GM21619 (cell line): ENCODE measurements around the gene SEZ6.

Source experiments
- ATAC-seq: cut with Tn5 transposase; IDR thresholded peaks from one replicate; pipeline ENCODE4 v1.9.1; 2021; ENCODE audit not compliant: unreplicated experiment

The SEZ6 gene

DNA sequence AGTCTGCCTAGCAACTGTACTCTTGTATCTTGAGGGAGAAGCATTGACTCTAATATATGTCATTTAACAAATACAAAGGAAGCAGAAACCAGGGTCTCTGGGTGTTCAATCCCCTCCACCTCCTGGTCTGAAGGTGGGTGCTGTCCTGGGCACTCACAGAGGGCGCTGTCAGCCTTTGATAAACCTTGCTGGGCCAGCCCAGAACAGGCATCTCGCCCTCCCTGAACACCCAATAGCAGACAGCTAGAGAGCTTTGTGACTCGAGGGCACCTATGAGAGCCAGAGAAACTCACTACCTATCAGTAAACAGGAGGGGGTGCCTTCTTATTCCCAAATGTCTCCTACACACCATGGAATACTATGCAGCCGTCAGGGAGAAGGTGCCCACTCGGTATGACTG, 30.8 kb upstream of the SEZ6 start:
- ATAC-seq: no peak

DNA sequence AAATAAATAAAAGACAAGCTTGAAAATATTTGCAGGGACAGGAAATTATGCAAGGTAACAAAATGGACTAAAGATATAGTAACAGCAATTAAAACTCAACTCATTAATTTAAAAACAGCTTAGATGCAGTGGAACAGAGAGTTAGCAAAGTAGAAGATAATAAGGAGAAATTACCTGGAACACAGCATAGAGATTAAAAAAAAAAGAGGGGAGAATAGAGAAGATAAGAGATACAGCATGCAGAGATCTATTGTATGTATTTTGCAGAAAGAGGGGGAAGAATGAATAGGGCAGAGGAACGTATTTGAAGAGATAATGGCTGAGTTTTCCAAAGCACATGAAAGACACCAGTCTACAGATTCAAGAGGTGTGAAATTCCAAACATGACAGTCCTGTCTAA, 28.7 kb upstream of the SEZ6 start:
- ATAC-seq: no peak

DNA sequence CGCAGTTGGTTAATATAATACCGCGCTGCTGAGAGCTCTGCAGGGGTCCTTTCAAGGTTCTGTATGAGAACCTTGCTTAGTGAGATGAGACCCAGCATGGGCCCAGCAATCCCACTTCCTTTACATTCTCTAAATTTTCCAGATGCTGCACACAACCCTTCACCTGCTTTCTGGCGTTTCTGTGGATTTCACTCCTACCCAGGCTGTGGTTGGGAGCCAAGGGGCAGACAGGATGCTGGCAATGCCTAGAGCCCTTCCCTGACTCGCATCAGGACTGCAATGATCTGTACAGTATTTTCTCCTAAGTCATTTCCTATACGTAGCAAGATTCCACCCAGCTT, 27.0 kb upstream of the SEZ6 start:
- no peak for ATAC-seq

DNA sequence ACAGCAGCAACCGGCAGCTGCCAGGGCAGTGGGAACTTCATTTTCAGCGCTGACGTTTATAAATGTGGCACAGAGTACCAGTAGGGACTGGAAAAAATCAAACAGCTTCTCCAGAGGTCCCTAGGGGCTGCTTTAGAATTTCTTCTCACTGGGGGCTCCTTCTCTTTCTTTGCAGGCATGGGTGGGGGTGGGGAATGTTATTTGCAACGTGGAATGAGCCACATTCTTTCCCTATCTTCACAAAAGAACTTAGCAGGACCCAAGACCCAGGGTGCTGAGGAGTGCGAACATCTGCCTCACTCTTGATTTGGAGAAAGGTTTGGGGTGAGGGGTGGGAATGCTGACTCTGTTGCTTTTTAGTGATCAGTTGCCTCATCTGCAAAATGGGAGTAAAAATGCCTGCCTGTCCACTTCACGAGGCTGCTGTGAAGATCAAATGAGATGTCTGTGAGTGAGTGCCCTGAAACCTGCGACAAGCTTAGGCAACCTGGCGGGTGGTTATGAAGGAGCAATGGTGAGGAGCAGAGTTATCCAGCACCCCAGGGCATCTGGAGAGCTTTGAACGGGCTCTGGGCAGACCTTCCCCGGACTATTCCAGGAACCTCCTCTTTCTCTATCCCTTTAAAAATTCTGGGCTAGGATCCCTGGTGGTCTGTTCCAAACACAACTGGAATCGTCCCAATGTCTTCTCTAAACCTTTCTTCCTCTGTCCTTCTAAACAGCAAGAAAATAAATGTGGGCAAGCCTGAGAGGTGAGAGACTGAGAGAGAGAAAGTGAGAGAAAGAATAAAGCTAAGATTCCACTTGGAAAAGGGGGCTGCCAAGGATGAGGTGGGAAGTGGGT, 26.4 kb upstream of the SEZ6 start:
- ATAC-seq: no peak

DNA sequence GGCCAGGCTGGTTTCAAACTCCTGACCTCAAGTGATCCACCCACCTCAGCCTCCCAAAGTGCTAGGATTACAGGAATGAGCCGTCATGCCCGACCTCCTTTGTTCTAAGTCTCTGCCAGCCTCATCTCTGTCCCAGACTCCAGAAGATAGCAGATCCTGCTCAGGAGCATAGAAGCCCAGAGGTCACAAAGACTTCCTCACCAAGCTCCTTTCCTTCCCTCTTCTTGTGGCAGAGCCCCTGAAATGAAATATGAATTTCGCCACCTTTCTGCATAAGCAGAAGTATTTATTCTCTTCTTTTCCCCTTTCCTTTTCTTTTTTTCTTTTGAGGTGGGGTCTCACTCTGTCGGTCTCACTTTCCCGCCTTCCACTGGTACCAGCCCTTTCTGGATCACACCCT, 25.7 kb upstream of the SEZ6 start:
- no peak for ATAC-seq

DNA sequence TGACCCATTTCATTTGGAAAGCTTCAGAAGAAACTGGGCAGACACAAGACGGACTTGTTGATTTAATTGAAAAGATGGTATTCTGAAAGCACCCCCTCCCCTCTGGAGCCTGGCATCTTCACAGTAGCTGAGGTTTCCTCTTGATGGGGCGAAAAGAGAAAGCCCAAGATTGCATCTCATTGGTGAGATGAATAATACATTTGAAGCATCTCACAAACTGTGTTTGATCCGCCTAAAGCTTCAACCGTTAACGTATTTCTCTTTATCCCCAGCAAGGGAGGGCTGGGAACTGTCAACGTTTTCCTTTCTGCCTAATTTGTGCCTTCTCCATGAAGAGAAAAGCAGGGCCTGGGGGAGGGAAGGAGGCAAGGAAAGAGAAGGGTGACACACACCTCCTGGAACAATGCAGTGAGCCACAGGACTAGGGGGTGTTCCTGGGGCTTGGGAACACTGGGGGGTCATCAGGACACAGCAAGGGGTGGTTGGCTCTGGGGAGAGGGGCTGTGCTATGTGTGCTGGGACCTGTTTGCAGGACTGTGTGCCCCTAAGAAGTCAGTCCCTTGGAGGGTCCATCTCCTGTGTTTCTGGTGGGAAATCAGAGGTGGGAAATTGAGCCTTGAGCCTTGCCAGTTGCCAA, 18.6 kb upstream of the SEZ6 start:
- ATAC-seq: no peak

DNA sequence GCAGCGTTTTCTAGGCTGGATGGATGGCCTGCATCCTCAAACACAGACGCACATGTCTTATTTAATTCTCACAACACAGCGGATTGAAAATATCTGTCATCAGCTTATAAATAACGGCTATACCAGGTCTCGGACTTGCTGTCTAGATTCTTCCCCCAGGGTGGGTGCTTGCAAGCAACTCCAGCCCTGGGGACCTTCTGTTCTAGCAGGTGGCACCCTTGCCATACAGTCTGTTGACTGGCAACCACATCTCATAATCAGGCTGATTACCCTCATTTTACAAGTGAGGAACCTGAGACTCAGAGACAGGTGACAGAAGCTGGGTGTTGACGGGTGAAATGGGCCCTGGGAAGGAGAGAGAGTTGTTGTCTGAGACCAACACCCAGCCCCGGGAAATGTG, 16.2 kb upstream of the SEZ6 start:
- no peak for ATAC-seq

DNA sequence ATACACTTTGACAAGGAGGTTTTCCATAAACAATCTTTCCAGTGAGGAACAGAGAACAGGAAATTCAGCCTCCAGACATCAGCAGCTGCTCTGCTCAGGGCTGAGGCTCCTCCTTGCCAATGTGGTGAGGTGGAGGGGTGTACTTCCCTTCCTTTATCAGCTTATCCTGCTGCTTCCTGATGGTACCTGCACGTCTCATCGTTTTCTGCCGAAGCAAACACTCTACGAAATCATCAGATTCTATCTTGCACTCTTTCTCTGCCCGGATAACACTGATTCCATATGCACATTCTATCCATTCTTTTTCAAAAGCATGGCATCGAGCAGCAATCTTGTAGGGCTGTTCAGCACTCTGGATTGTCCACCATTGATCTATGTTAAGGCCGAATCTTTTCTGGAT, 15.4 kb upstream of the SEZ6 start:
- ATAC-seq: no peak

DNA sequence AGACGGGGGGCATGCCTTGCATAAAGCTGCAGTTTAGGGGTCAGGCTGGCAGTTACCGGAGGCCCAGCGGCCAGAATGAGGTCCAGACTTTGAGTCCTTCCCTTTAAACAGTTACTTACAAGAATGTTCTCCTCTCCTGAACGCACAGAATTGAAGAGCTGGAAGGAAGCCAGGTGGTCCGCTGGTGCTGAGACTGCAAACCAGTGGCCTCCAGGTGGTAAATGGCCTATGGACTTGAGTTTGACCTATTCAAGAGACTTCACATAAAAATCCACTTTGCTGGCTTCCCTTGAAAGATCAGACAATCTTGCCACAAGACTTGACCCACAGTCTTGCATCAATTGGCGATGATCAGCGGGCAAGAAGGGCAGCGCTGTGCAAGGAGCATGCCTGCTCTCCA, 14.7 kb upstream of the SEZ6 start:
- ATAC-seq: no peak

DNA sequence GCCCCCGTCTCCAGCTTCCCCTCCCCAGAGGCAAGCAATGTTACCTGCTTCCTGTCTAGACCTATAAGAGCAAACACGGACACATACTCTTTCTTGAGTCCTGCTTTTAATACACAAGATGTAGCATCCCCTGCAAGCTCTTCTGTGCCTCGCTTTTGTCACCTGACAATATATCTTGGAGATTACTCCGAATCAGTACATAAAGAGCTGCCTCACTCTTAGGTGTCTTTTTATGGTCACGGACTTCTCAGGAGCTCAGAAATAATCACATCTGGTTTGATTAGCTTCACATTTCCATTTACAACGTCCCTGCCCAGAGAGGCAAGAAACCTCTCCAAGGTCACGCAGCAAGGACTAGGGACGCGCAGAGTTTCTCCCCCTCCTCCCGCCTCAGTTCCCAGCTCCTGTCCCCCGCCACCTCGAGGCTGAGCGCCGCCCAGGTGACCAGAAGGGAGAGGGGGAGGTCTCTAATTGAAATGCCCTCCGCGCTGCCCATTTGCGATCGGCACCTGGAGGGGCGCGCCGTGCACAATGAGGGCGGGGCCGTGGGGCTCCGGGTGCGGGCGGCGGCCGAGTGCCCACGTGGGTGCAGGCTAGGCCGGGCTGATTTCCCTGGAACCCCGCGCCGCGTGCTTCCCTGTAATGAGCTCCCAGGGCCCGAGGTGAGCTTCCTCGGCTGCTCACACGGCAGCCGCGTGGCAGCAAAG, 13.8 kb upstream of the SEZ6 start:
- ATAC-seq: no peak

DNA sequence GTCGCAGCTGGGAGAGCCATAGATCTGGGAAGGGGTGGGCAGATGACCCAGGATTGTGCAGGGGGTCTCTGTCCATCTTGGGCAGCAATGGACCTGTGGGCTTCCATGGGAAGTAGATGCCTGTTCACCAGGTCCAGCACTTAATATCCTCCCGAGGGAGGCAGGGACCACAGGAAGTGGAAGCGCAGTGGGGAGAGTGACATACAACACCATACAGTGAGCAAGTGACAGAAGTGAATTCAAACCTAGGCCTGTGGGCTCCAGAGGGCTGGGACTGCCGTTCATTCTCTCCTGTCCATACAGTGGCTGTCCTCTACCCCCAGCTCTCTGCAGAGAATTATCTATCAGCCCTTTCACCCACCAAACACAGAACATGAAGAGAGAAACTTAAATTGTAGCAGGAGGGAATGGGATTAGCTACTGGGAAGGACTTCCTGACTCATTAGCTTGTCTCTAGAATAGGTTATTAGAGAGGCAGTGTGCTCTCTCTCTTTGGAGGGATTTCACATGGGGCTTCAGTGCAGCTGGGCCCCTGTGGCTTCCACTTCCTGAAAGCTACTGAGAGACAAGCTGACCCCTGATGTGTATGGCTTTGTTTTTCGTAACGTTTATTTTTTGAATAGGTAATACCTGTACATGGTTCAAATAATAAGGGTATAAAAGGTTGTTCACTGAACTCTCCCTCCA, 13.1 kb upstream of the SEZ6 start:
- no peak for ATAC-seq

DNA sequence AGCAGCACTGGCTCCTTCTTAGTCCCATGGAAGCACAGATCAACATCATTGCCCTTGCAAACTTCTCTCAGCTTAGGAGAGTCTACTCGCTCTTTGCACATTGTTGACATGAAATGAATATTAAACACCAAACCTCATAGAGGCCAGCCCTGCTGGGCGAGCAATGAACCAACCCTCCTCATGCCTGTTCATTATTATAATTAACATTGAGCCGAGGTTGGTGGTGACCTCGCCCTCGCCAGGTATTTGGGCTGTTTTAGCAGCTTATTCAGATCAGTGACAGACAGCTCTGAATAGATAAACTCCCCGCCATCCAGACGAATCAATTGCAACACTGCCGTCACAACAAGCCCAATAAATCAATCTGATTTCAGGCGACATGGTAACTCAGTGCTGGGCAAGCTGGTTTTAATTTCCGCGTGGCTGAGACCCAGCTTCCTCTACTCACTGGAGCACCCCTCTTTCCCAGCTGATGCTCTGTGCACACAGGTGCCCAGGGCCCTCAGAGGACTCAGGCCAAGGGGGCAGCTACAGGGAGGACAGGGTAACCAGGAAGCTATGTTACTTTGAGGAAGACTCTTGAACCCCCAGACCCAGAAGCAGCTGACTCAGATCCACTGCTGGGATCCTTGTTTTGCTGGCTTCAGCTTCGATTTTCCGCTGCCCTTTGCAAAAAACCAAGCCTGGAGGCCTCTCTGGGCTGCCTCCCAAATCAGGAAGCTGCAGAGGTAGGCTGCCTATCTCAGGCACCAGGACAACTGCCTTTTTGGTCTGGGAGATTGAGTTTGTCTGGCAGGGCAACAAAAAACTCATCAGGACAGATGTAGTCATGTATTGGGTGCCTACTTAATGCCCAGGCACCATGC, 10.7 kb upstream of the SEZ6 start:
- ATAC-seq: no peak

DNA sequence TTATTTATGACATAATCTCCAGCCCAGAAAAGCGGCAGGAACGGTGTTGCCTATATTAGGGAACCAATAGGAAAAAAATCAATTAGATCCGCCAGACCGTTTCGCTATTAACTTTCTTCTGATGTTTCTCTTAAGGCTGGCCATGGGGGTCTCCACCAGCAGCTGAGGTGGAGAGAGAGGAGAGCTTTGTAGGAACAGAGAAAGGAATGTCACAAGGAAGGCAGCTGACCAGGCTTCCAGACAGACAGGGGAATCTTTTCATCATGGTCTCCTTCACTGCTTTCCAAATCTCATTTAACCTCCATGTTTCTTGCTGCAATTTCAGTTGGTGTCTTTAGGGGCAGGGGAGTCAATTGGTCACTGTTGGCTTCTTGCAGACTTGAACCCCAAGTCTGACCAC, 8.9 kb upstream of the SEZ6 start:
- ATAC-seq: no peak

DNA sequence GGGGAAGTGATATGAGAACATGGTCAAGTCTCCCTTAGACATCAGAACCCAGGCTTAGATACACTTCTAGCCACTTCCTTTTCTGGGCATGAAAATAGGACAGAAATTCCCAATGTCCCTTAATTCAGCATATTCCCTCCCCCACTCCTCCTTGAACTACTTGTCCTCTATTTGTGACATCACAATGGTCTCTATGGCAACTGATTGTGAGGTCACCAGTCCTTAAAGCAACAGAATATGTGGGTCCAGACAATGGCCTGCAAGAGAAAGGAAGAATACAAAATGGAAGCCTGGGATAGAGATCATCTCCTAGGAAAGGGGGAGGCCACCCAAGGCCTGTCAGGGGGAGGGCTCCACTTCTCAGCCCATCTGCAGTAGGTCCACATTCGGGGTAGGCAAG, 6.7 kb upstream of the SEZ6 start:
- ATAC-seq: no peak

DNA sequence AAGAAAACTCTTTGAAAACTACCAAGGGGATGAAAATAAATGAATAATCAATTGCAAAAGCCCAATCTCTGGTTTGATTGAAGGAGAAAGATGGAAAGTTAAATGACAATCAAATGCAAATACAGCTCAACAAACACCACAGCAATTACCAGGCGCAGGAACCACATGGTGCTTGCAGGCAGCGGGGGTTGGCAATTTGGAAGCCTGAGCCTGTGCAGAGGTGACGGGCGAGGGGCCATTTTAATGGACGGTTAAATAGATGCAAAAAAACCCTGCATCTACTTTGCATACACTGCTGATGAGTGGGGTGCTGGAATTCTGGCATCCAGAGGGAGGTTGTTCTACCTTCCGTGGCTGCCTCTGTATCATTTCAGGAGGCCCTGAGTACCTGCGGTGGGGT, 4.8 kb upstream of the SEZ6 start:
- no peak for ATAC-seq

DNA sequence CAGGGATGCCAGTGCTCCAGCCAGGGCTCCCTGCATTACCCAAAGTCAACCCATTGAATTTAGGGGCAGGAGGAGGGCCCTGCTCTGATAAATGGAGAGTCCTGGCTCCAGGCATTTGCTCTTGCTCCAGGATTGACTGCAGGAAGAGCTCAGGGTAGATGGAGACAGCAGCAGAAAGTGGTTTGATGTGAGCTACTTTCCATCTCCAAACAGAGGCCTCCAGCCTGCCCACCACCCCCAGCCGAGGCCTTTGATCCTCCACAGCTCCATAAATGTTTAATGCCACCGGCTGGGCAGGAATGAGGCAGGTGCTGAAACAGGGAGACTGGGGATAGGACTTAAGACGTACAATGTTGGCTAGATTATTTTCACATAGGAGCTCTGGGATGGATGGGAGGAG, 4.3 kb upstream of the SEZ6 start:
- ATAC-seq: no peak

DNA sequence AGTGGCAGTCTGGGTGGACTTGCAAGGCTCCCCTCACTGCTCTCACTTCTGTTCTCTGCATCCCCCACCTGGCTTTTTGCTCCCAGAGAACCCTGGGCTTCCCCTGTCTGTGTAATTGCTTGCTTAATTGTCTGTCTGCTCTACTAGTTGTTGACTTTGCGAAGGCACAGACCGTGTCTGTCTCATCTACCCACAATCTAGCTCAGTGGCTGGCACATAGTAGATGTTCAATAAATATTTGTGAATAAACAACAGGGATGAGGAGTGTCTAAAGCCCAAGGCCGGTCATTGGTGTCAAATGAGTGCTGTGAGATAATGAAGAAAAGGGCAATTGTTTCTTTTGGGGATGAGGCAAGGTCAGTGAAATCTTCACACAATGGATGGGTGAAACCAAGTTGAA, 2.8 kb upstream of the SEZ6 start:
- ATAC-seq: no peak

DNA sequence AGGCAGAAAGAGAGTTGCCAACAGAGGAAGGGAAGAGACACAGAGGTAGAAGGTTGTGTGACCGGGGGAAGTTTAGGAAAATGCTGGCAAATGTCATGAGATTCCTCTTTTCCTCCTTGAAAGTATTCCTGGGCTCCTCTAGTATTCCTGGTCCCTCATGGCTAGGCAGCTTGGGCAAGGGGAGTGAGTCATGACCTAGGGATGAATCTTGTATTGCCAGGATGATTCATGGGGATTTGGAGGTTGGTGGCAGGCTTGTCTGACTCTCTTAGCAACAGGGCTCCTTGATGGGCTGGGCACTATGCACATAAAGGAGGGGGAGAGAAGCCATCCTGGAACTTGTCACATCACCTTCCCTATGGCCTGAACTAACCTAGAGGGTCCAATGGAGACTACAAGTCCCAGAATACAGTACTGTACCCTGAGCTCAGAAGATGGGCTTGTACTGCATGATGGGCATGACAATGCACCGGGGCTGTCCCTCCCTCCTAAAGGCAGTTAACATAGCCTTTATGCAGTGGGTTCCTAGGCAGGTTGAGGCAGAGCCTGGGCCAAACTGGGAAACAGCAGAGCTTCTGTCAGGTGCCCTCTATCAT, 2.1 kb upstream of the SEZ6 start:
- no peak for ATAC-seq

DNA sequence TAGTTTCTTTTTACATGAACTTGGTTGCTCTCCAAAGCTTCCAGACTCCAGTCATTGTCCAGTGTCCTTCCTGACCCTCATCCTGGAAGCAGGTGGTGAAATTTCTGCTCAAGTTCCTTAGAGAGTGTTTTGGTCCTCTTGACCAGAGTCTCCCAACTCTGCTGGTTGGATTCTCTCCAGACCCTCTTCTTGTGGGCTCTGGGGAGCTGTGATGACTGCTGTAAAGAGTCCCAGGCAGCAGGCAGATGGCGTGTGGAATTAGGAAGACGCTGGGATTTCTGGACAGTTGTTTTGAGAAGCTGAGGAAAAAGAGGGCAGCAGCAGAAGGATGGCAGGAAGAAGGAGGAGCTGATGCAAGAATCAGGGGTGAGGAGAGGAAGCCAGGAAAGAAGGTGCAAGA, 1.6 kb upstream of the SEZ6 start:
- no peak for ATAC-seq

DNA sequence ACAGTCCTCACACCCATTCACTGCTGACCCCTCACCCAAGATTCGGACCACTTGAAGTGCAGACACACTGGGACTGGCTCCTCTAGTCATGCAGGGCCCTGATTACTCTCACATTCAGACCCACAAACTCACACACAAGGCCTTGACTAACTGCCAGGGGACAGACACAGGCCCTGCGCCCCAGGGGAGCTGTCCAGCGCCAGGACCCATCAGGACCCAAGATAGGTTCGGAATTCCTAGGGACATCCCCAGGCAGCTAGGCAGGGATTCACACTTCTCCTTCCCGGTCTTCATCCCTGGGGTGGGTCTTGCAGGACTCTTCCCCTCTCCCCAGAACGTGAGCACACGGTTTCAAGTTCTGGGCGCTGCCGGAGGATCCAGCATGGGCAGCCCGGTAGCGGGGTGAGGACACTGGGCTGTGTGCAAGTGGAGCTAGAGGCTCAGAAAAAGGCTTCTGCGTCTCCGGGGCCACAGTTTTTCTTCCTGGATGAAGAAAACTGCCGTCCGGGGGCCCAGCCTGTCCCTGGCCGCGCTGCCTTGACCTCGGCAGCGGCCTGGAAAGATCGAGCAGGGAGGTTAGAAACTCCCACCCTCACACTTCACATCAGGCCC, 1.6 kb downstream of the SEZ6 start:
- no peak for ATAC-seq
